Naive thymus-derived CD4-positive, alpha-beta T cell (primary cell): ENCODE measurements around the gene OPN1LW. TPM values are rescaled to one million over a fixed set of nuclear protein-coding genes. Genes with fewer than 3 reads are reported as not detected.
"Not testable (repeated sequence)": the region's sequence is repeated elsewhere in the genome, so short reads cannot be mapped to it uniquely, and the experiment has no call there.

ENCODE experiments used
- ATAC-seq: fragments of 150-1000 bp; cut with Tn5 transposase; 2 replicates; pipeline ENCODE4 v1.10.0; 2021; ENCODE audit warnings: mild to moderate bottlenecking, moderate library complexity
- CTCF ChIA-PET: fragments of 350-600 bp; sonication (Branson Sonifier 250); formaldehyde crosslinking; loops from one replicate; lab custom pipeline; 2021; ENCODE audit warnings: antibody characterized with exemption; lab: Charles Lee
- POLR2A ChIA-PET: fragments of 350-600 bp; sonication (Branson Sonifier 250); formaldehyde crosslinking; loops from one replicate; lab custom pipeline; 2021; ENCODE audit warnings: antibody characterized with exemption, inconsistent platforms; lab: Charles Lee
- DNase-seq, 9 donors: peaks; one replicate each; pipeline versions ENCODE4 v3.0.0 to v3.0.0-alpha.2; 2020 to 2022; ENCODE audit warnings: mixed read lengths in 1 of 9
- H3K27ac ChIP-seq: one replicate; pipeline ENCODE4 v1.7.0; 2013; ENCODE audit warnings: mild to moderate bottlenecking, low read depth, low read length, moderate library complexity
- H3K27me3 ChIP-seq, 2 donors: one replicate each; pipeline ENCODE4 v1.7.0; 2013; ENCODE audit warnings: low read length in 2 of 2, mild to moderate bottlenecking in 2 of 2, moderate library complexity in 2 of 2; ENCODE audit not compliant: control insufficient read depth in 2 of 2, insufficient read depth in 2 of 2
- H3K36me3 ChIP-seq, 3 experiments: 1 replicate in 2 of 3; 2 replicates in 1 of 3; pipeline ENCODE4 v1.7.0; 2013; ENCODE audit warnings: low read length in 3 of 3, mild to moderate bottlenecking in 3 of 3, moderate library complexity in 1 of 3; ENCODE audit not compliant: insufficient read depth in 3 of 3, control insufficient read depth in 2 of 3
- H3K4me1 ChIP-seq, 2 donors: one replicate each; pipeline ENCODE4 v1.7.0; 2013; ENCODE audit warnings: low read length in 2 of 2, mild to moderate bottlenecking in 2 of 2, moderate library complexity in 1 of 2; ENCODE audit not compliant: control insufficient read depth in 2 of 2, insufficient read depth in 2 of 2
- H3K4me3 ChIP-seq: 2 replicates; pipeline ENCODE4 v1.7.0; 2013; ENCODE audit warnings: mild to moderate bottlenecking, low read length
- H3K9me3 ChIP-seq, 3 experiments: 1 replicate in 2 of 3; 2 replicates in 1 of 3; pipeline ENCODE4 v1.7.0; 2013; ENCODE audit warnings: low read length in 3 of 3; ENCODE audit not compliant: control insufficient read depth in 2 of 3
- H3K27ac Mint-ChIP-seq, 9 donors: one replicate each; pipeline ENCODE4 v1.8.0; 2020 to 2022; ENCODE audit warnings: mixed read lengths in 9 of 9, mild to moderate bottlenecking in 8 of 9, moderate library complexity in 5 of 9, inconsistent platforms in 2 of 9
- H3K27me3 Mint-ChIP-seq, 5 donors: one replicate each; pipeline ENCODE4 v1.8.0; 2021 to 2022; ENCODE audit warnings: mixed read lengths in 5 of 5, mild to moderate bottlenecking in 1 of 5
- H3K36me3 Mint-ChIP-seq, 5 donors: one replicate each; pipeline ENCODE4 v1.8.0; 2020 to 2022; ENCODE audit warnings: mixed read lengths in 5 of 5, mild to moderate bottlenecking in 3 of 5, inconsistent platforms in 1 of 5
- H3K4me1 Mint-ChIP-seq, 7 donors: one replicate each; pipeline ENCODE4 v1.8.0; 2020 to 2022; ENCODE audit warnings: mixed read lengths in 7 of 7, mild to moderate bottlenecking in 3 of 7, inconsistent platforms in 1 of 7
- H3K4me3 Mint-ChIP-seq, 10 donors: one replicate each; pipeline ENCODE4 v1.8.0; 2020 to 2022; ENCODE audit warnings: mild to moderate bottlenecking in 10 of 10, mixed read lengths in 10 of 10, moderate library complexity in 6 of 10, inconsistent platforms in 2 of 10
- H3K9me3 Mint-ChIP-seq, 11 donors: one replicate each; pipeline ENCODE4 v1.8.0; 2020 to 2022; ENCODE audit warnings: mixed read lengths in 11 of 11, mild to moderate bottlenecking in 4 of 11, inconsistent platforms in 1 of 11, moderate library complexity in 1 of 11
- intact Hi-C, 2 donors: fragments of 100-400 bp; cut with micrococcal nuclease; formaldehyde crosslinking; loops; one replicate each; pipeline ENCODE4 v1.15.1; 2023
- polyA plus RNA-seq, 2 donors: library from polyadenylated mRNA; unstranded; fragments of 300-500 nt; fragmentation: Illumina TruSeq; gene quantifications; one replicate each; pipeline ENCODE4 v1.2.3, GENCODE V29; 2021
- total RNA-seq, 6 experiments: library from RNA in 5 of 6; stranded (reverse) in 5 of 6; gene quantifications; 1 replicate in 5 of 6; 2 replicates in 1 of 6; pipeline ENCODE4 v1.2.3 and lab custom pipeline; 2021 to 2026

OPN1LW gene
- total RNA-seq (not detected), polyA plus RNA-seq (not detected), total RNA-seq (lab: John Stamatoyannopoulos, UW) (not detected)

DNA sequence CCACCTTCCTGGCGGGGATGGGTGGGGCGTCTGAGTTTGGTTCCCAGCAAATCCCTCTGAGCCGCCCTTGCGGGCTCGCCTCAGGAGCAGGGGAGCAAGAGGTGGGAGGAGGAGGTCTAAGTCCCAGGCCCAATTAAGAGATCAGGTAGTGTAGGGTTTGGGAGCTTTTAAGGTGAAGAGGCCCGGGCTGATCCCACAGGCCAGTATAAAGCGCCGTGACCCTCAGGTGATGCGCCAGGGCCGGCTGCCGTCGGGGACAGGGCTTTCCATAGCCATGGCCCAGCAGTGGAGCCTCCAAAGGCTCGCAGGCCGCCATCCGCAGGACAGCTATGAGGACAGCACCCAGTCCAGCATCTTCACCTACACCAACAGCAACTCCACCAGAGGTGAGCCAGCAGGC, at the start of gene OPN1LW:
Gene OPN1LW (plus strand): TSS at position 234 of the 400 bp plus-strand sequence. CDS start 41 bp downstream, at position 275.
- H3K9me3 Mint-ChIP-seq, POLR2A ChIA-PET, H3K9me3 ChIP-seq, H3K36me3 ChIP-seq, ATAC-seq, H3K27ac ChIP-seq, H3K4me1 ChIP-seq, H3K27me3 ChIP-seq, CTCF ChIA-PET, H3K36me3 Mint-ChIP-seq, intact Hi-C loops, H3K4me1 Mint-ChIP-seq, H3K27me3 Mint-ChIP-seq, H3K4me3 ChIP-seq, DNase-seq, H3K4me3 Mint-ChIP-seq: not testable (repeated sequence)
- H3K27ac Mint-ChIP-seq: peak within 1 kb of the TSS in 1 of 9 donors; percentile 18

DNA sequence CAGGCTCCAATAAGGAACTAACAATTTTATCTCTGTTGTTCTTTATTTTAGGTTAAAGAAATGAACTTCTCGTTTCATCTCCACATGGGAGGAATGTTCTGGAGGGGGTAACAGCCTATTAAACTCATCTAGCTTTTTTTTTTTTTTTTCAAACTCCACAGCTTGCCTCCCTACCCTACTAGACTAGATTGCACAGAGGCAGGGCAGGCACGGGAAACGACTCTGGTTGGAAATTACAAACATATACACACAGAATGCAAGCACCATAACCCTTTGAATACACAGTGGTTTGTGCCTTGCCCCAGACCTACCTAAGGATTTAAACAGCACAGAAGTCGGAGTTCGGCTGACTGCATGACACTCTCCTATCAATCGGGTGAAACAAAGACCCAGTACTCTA, 49.2 kb upstream of the OPN1LW start:
- Mint-ChIP-seq H3K4me3 (peak overlapping the region; percentile 89 to 99 (median 96)), H3K27me3 (no peaks in the 10 kb centered on the region), H3K27ac (peak overlapping the region; percentile 34 to 97 (median 75)), H3K9me3 (peaks cover 0 to 4% (median 0%) of the 10 kb centered on the region in 11 donors), H3K4me1 (peaks cover 21 to 68% (median 62%) of the 10 kb centered on the region in 7 donors), H3K36me3 (peaks cover 0 to 12% (median 4%) of the 10 kb centered on the region in 5 donors)
- intact Hi-C loops: loop anchor here (5.0 to 10.0 kb wide), 5 partner anchors 38 to 437 kb away; partner anchors contain the start of genes EMD (in 1 of the 2), FLNA (in 1 of the 2), HCFC1 (in 1 of the 2) and TMEM187 (in 1 of the 2)
- Histone ChIP-seq H3K27me3 (no peaks in the 10 kb centered on the region), H3K4me3 (peak overlapping the region; percentile 84), H3K9me3 (no peaks in the 10 kb centered on the region), H3K36me3 (peaks cover 0 to 9% (median 0%) of the 10 kb centered on the region in 3 experiments), H3K4me1 (peaks cover 33 to 43% of the 10 kb centered on the region in 2 donors), H3K27ac (peak overlapping the region; percentile 84)
- ChIA-PET CTCF (interaction anchor here (1.0 kb wide), 1 partner anchor 28 kb away, joined by 3 read pairs; no protein-coding TSS in a partner anchor), POLR2A (interaction anchor here (0.7 to 1.7 kb wide), 7 partner anchors 12 to 81 kb away, joined by 3 to 7 read pairs (median 5); no protein-coding TSS in a partner anchor)
- no peak for DNase-seq
- ATAC-seq: no peak

DNA sequence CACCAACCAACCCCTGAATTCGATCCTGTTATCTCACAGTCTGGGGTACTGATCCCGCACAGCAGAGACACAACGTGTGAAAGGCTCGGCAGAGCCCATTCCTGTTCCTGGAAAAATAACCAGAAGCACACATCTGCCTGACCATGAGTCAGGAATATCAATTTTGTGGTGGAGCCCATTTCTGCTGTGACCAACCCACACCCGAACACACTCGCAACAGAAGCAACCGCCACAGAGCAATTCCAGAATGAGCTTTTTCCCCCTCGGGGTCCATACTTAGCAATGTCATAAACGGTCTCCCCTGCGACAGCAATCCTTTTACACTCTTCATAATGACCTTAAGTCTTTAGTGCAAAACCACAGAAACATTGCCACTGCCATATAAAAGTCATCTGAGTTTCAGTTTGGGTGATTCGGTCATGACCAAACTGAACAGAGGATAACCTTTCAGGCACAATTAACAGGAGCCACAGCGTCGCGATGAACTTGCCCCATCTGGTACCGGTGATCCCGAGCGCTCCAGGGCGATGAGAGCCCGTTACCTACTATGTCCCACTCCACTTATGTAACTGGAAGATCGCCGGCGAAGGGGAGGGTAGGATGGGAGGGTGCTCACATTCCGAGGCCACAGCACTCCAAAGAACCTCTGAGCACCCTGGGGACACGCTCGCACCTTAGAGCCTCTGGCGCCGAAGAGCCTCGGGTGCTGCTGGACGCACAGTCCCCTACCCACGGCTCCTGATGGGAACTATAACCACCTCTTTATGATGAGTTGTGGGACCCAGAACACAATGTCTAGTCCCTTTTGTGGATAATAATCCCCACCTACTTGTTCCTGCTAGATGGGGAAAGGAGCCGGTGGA, 47.7 kb upstream of the OPN1LW start:
- peaks cover 15 to 58% (median 49%) of the 10 kb centered on the region in 7 donors for H3K4me1 Mint-ChIP-seq
- Histone ChIP-seq H3K27ac (peak overlapping the region; percentile 84), H3K4me3 (peak overlapping the region; percentile 84), H3K27me3 (no peaks in the 10 kb centered on the region), H3K9me3 (no peaks in the 10 kb centered on the region), H3K4me1 (peaks cover 32 to 38% of the 10 kb centered on the region in 2 donors), H3K36me3 (peaks cover 0 to 3% (median 0%) of the 10 kb centered on the region in 3 experiments)
- peaks cover 0 to 8% (median 0%) of the 10 kb centered on the region in 5 donors for H3K36me3 Mint-ChIP-seq
- peak overlapping the region; percentile 89 to 99 (median 96) for H3K4me3 Mint-ChIP-seq
- ChIA-PET POLR2A (interaction anchor here (0.6 to 1.7 kb wide), 5 partner anchors 15 to 212 kb away, joined by 3 to 6 read pairs (median 4); partner anchors contain the start of gene HCFC1), CTCF (no interaction called here)
- peaks cover 0 to 4% (median 0%) of the 10 kb centered on the region in 11 donors for H3K9me3 Mint-ChIP-seq
- H3K27ac Mint-ChIP-seq: peak overlapping the region; percentile 90 to 97 (median 94)
- no peaks in the 10 kb centered on the region for H3K27me3 Mint-ChIP-seq
- ATAC-seq: no peak
- peak in 3 of 9 donors; percentile 2 to 21 (median 7) for DNase-seq
- intact Hi-C loops: loop anchor here (1.0 to 10.0 kb wide), 9 partner anchors 40 to 436 kb away; partner anchors contain the start of genes HCFC1 (in 2 of the 2), EMD (in 1 of the 2), FLNA (in 1 of the 2) and IDH3G (in 1 of the 2)

DNA sequence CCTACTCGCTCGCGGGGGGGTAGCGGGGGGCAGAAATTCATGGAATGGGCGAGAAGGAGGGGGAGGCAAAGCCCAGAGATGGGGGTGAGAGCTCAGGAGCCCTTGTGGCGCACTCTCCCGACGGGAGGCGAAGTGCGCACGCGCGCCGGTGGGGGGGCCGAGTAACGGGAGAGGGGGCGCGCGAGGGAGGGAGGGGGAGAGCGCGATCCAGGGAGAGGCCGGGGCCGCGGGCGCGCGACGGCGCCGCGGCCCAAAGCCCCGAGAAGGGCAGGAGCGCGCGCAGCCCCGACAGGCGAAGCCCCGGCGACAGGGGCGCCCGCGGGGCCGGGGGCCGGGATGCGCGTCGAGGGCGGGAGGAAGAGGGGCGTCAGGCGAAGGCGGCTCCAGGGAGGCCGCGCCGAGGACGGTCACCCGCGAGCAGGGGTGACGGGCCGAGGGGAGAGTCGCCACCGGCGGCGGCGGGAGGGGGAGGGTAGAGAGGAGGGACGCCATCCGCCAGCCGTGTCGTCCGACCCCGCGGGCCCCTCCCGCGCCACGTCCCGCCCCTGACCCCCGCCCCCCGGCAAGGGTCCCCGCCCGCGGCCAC, 46.9 kb upstream of the OPN1LW start:
- intact Hi-C loops: loop anchor here (1.0 to 10.0 kb wide), 9 partner anchors 39 to 435 kb away; partner anchors contain the start of genes HCFC1 (in 2 of the 2), EMD (in 1 of the 2), FLNA (in 1 of the 2) and IDH3G (in 1 of the 2)
- peaks cover 0 to 2% (median 0%) of the 10 kb centered on the region in 5 donors for H3K27me3 Mint-ChIP-seq
- H3K4me1 ChIP-seq: peaks cover 25 to 32% of the 10 kb centered on the region in 2 donors
- no peaks in the 10 kb centered on the region for H3K27me3 ChIP-seq
- ChIA-PET CTCF (no interaction called here), POLR2A (interaction anchor here (0.6 to 1.3 kb wide), 5 partner anchors 34 to 448 kb away, joined by 3 to 5 read pairs (median 3); partner anchors contain the start of gene HCFC1)
- no peaks in the 10 kb centered on the region for H3K9me3 ChIP-seq
- no peaks in the 10 kb centered on the region for H3K36me3 ChIP-seq
- peak overlapping the region; percentile 84 for H3K27ac ChIP-seq
- peak overlapping the region; percentile 84 for H3K4me3 ChIP-seq
- H3K9me3 Mint-ChIP-seq: peaks cover 0 to 4% (median 0%) of the 10 kb centered on the region in 11 donors
- peaks cover 15 to 58% (median 43%) of the 10 kb centered on the region in 7 donors for H3K4me1 Mint-ChIP-seq
- peak; percentile 48 to 70 (median 64) for DNase-seq
- peak; percentile 48 for ATAC-seq
- H3K4me3 Mint-ChIP-seq: peak overlapping the region; percentile 89 to 99 (median 96)
- peak overlapping the region; percentile 90 to 97 (median 94) for H3K27ac Mint-ChIP-seq
- H3K36me3 Mint-ChIP-seq: peaks cover 0 to 8% (median 0%) of the 10 kb centered on the region in 5 donors

DNA sequence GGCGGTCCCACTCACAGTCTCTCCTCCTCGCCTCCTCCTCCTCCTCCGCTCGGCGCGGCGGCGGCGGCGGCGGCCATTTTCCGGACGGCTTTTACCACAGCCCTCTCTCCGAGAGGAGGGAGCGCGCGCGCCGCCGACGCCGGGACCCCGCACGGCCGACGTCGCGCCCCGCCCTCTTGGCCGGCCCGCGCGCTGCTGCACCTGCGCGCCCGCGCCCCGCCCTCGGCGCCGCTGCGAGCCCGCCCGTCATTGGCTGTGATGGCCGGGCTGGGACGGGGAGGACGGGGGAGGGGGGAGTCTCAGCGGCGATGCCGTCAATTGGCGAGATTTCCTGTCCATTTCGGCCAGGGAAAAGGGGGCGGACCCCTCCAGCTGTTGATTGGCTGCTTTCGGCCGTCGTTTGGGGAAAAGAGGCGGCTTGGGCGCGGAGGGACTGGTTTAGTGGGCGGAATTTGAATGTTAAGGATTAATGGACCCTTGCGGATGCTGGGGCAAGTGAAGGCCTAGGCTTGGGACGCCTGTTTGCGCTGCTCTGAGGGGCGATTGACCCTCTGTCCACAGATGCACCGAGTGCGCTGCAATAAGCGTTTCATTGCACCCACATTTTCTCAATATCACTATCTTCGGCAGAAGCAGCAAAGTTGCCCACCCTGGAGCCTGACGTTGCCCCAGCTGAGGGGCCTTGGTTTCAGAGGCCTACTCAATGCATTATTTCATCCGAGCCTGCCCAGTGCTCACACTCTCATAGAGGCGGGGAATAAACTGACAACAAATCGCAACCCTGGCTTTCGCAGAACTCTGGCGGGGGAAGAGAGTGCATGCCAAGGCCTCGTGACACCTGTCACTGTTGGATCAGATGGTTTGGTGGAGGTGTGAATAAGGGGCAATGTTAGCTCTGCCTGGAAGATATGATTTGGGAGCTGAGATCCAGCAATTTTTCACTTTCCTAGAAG, 46.2 kb upstream of the OPN1LW start, which contains the start of gene MECP2:
Gene MECP2 (minus strand): TSS at position 129 of the 953 bp plus-strand sequence.
- H3K27me3 Mint-ChIP-seq: peaks cover 0 to 4% (median 0%) of the 10 kb centered on the region in 5 donors
- Histone ChIP-seq H3K4me3 (peak within 1 kb of the TSS; percentile 84), H3K9me3 (no peaks in the 10 kb centered on the region), H3K27me3 (no peaks in the 10 kb centered on the region), H3K4me1 (peaks cover 17 to 26% of the 10 kb centered on the region in 2 donors), H3K27ac (peak within 1 kb of the TSS; percentile 84), H3K36me3 (no peaks in the 10 kb centered on the region)
- H3K4me3 Mint-ChIP-seq: peak within 1 kb of the TSS; percentile 89 to 99 (median 96)
- peak within 1 kb of the TSS; percentile 90 to 97 (median 94) for H3K27ac Mint-ChIP-seq
- intact Hi-C loops: loop anchor here (1.0 to 10.0 kb wide), 9 partner anchors 38 to 434 kb away; partner anchors contain the start of genes HCFC1 (in 2 of the 2), EMD (in 1 of the 2), FLNA (in 1 of the 2) and IDH3G (in 1 of the 2)
- ChIA-PET CTCF (no interaction called here), POLR2A (interaction anchor here (0.6 to 2.0 kb wide), 7 partner anchors 24 to 448 kb away, joined by 3 to 8 read pairs (median 3); partner anchors contain the start of gene HCFC1)
- peaks cover 0 to 8% (median 0%) of the 10 kb centered on the region in 5 donors for H3K36me3 Mint-ChIP-seq
- H3K9me3 Mint-ChIP-seq: peaks cover 0 to 4% (median 0%) of the 10 kb centered on the region in 11 donors
- peaks cover 14 to 51% (median 36%) of the 10 kb centered on the region in 7 donors for H3K4me1 Mint-ChIP-seq
- ATAC-seq (peak; percentile 94), DNase-seq (peak; percentile 78 to 88 (median 86))
